ENCODE measurements around the gene FAM170B.

- TF ChIP-seq CTCF (IDR thresholded peaks at IDR 0.05) (no peak), POLR2A (IDR thresholded peaks at IDR 0.05) (no peak)
These were observed 23.4 kb upstream of the FAM170B start for GRCh38 chr10:49157229-49157628.

Measured in right lobe of liver (tissue), 4 donors.